ENCODE data around the gene HSD3B1.

- TF ChIP-seq, protein P1, sequence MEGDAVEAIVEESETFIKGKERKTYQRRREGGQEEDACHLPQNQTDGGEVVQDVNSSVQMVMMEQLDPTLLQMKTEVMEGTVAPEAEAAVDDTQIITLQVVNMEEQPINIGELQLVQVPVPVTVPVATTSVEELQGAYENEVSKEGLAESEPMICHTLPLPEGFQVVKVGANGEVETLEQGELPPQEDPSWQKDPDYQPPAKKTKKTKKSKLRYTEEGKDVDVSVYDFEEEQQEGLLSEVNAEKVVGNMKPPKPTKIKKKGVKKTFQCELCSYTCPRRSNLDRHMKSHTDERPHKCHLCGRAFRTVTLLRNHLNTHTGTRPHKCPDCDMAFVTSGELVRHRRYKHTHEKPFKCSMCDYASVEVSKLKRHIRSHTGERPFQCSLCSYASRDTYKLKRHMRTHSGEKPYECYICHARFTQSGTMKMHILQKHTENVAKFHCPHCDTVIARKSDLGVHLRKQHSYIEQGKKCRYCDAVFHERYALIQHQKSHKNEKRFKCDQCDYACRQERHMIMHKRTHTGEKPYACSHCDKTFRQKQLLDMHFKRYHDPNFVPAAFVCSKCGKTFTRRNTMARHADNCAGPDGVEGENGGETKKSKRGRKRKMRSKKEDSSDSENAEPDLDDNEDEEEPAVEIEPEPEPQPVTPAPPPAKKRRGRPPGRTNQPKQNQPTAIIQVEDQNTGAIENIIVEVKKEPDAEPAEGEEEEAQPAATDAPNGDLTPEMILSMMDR (conservative IDR thresholded peaks at IDR 0.05; ENCODE audit: low read depth in 2 of 2) = no peak
- TF ChIP-seq POLR2AphosphoS5 (IDR thresholded peaks at IDR 0.05; ENCODE audit: low read depth) = no peak
Observed at GRCh38 chr1:119547306-119547705, 40.3 kb downstream of the HSD3B1 start.
